ENCODE results near the gene VMP1.

GRCh38 chr17:59693582-59693981 is 13.9 kb upstream of the VMP1 start:
- TF ChIP-seq EZH2 (IDR thresholded peaks at IDR 0.05; ENCODE audit: insufficient read depth, poor library complexity, severe bottlenecking) (no peak), EZH2phosphoT487 (IDR thresholded peaks at IDR 0.05; ENCODE audit: insufficient read depth, low read depth) (no peak)
